Uterus (tissue), 4 donors: ENCODE measurements around the gene NUDT1. TPM values are rescaled to one million over a fixed set of nuclear protein-coding genes. Genes with fewer than 3 reads are reported as not detected.

ENCODE experiments used
- DNase-seq, 2 donors: peaks; one replicate each; pipeline ENCODE4 v3.0.0-alpha.2; 2019 to 2020
- H3K27ac ChIP-seq, 2 donors: fragments of 200-600 bp; sonication (generic); 1 replicate in 1 of 2; 2 replicates in 1 of 2; pipeline ENCODE4 v1.5.1; 2016 to 2018
- H3K27me3 ChIP-seq, 2 donors: fragments of 200-600 bp; sonication (generic); one replicate each; pipeline ENCODE4 v1.5.1; 2018 to 2019; ENCODE audit warnings: control low read depth in 1 of 2
- H3K36me3 ChIP-seq, 2 donors: fragments of 200-600 bp; sonication (generic); one replicate each; pipeline ENCODE4 v1.5.1; 2019; ENCODE audit warnings: control low read depth in 1 of 2
- H3K4me1 ChIP-seq, 2 donors: fragments of 200-600 bp; sonication (generic); one replicate each; pipeline ENCODE4 v1.5.1; 2018 to 2019; ENCODE audit warnings: control low read depth in 1 of 2
- H3K4me3 ChIP-seq, 2 donors: fragments of 200-600 bp; sonication (generic); 1 replicate in 1 of 2; 2 replicates in 1 of 2; pipeline ENCODE4 v1.5.1; 2018 to 2019; ENCODE audit warnings: mild to moderate bottlenecking in 1 of 2
- H3K9me3 ChIP-seq, 2 donors: fragments of 200-600 bp; sonication (generic); one replicate each; pipeline ENCODE4 v1.5.1; 2019; ENCODE audit warnings: control low read depth in 1 of 2
- POLR2A ChIP-seq, 2 donors: fragments of 450-650 bp; IDR thresholded peaks; one replicate each; pipeline ENCODE4 v1.6.1; 2016; ENCODE audit warnings: antibody characterized with exemption in 2 of 2, mild to moderate bottlenecking in 1 of 2, moderate library complexity in 1 of 2
- intact Hi-C: fragments of 100-400 bp; cut with DNase I; formaldehyde crosslinking; loops from one replicate; pipeline ENCODE4 v1.15.1; 2023; ENCODE audit warnings: low total_unique reads
- total RNA-seq, 4 donors: library from RNA; depleted of rRNA in 3 of 4; stranded (reverse); fragments of >200 nt in 3 of 4; gene quantifications; one replicate each; pipeline versions ENCODE4 v1.1.0 to v1.2.4, GENCODE V29; 2014 to 2023
- TF ChIP-seq, protein P1 (sequence below), 4 experiments: fragments of 200-600 bp in 2 of 4; fragments of 450-650 bp in 2 of 4; sonication (generic) in 2 of 4; IDR thresholded peaks; one replicate each; pipeline ENCODE4 v1.5.1; 2016 to 2019; ENCODE audit warnings: antibody characterized with exemption in 4 of 4, mild to moderate bottlenecking in 2 of 4, moderate library complexity in 1 of 4
- donor health status: DM: yes; HTN: yes; CAD: no.

The NUDT1 gene
- total RNA-seq, 4 donors from 2014 or later = 2.4 to 13.1 (median 7.6) TPM; not detected in 1

DNA sequence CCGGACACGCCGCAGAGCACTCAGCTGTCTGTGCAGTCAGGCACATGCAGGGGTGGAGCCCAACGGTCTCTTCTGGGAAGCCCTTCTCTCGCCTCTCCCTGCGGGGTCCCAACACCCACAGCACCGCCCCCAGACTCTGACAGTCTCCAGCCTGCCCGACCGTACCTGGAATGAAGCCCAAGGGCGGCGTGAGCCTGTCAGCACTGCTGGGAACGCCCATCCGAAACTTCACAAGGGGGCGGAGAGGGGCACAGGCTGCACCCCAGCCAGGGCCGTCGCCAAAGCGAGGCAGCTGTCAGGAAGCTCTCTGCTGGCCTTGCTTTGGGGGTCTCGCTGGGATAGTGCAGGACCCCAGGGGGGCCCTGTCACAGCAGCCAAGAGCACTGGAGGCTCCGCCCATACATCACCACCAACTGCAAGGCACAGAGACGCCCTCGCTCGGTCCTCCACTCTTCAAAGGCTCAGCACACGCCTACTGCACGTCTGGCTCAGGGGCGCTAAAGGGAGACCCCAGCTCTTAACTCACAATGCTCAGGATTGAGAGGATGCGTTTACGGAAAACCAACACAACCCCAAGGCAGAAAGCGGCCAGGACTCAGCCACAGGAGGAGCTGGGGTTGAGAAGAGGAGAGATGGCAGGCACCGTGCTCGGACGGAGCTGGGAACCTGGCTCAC lies 40.2 kb upstream of the NUDT1 start:
- H3K36me3 ChIP-seq = no peaks in the 10 kb centered on the region
- peaks cover 0 to 4% of the 10 kb centered on the region in 2 donors for H3K4me1 ChIP-seq
- intact Hi-C loops = no loop called here
- H3K9me3 ChIP-seq = no peaks in the 10 kb centered on the region
- no peaks in the 10 kb centered on the region for H3K27me3 ChIP-seq
- peak in 1 of 2 donors; percentile 46 for DNase-seq
- no peak overlapping the region for H3K4me3 ChIP-seq
- H3K27ac ChIP-seq = no peak overlapping the region
- no peak for TF ChIP-seq POLR2A (IDR thresholded peaks at IDR 0.05)
- TF ChIP-seq, protein P1, sequence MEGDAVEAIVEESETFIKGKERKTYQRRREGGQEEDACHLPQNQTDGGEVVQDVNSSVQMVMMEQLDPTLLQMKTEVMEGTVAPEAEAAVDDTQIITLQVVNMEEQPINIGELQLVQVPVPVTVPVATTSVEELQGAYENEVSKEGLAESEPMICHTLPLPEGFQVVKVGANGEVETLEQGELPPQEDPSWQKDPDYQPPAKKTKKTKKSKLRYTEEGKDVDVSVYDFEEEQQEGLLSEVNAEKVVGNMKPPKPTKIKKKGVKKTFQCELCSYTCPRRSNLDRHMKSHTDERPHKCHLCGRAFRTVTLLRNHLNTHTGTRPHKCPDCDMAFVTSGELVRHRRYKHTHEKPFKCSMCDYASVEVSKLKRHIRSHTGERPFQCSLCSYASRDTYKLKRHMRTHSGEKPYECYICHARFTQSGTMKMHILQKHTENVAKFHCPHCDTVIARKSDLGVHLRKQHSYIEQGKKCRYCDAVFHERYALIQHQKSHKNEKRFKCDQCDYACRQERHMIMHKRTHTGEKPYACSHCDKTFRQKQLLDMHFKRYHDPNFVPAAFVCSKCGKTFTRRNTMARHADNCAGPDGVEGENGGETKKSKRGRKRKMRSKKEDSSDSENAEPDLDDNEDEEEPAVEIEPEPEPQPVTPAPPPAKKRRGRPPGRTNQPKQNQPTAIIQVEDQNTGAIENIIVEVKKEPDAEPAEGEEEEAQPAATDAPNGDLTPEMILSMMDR (IDR thresholded peaks at IDR 0.05) = no peak

DNA sequence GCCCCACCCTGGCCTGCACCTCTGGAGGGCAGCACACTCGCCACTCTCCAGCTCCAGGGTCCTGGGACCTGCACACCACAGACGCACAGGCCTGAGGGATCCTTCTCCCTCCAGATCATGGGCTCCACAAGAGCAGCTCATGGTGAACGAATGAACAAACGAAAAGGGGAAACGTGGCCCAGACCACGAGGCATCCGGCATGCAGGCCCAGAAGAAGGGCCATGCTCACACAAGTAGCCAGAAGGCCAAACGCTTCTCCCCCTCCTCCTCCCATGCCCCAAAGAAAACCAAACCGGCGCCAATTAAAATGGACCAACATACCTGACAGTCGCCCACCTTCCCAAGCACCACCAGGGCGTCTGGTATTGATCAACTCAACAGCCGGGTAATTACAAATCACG lies 39.7 kb upstream of the NUDT1 start:
- Histone ChIP-seq H3K9me3 (no peaks in the 10 kb centered on the region), H3K4me3 (no peak overlapping the region), H3K36me3 (no peaks in the 10 kb centered on the region), H3K4me1 (peaks cover 0 to 4% of the 10 kb centered on the region in 2 donors), H3K27ac (no peak overlapping the region), H3K27me3 (no peaks in the 10 kb centered on the region)
- intact Hi-C loops = no loop called here
- DNase-seq = no peak
- TF ChIP-seq, protein P1 (IDR thresholded peaks at IDR 0.05) = no peak
- TF ChIP-seq POLR2A (IDR thresholded peaks at IDR 0.05) = no peak

DNA sequence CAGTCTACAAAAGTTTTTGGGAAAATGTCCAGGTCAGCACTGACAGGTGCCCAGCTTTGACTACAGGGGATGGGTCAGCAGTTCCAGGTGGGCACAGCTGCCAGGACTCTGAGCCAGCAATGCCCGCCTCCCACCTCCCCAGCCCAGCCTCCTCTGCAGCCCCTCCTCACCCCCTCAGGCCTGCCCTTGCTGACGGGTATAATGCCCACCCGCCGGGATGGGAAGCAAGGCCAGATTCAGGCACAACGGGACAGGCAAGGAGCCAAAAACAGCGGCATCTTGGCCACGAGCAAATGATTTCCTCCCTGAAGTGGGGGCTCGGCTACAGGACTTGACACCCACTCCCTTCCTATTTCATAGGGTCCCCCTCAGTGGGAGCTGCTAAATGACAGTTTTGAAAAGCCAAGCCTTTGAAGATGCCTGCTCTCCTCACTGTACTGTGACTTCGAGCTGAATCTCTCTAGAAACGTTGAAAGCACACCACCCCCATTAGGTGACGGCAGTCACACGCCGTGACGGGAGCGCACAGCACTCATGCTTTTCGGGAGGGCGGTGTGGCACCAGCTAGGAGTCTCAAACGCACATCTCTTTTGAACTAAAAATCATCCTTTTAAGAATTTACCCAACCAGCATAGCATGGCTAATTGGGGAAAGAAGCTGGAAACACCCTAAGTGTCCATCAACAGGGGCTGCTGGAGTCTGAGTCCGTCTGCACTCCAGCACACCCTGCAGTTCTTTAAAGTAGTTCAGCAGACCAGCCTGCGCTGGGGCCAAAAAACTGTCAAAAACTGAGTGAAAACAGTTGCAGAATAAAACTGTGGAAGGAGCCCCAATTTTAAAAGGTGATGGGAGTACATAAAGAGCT lies 38.9 kb upstream of the NUDT1 start:
- H3K27me3 ChIP-seq = no peaks in the 10 kb centered on the region
- peak overlapping the region in 1 of 2 donors; percentile 7 for H3K27ac ChIP-seq
- TF ChIP-seq, protein P1 (IDR thresholded peaks at IDR 0.05) = peak in 2 of 4 experiments; percentile 8 to 11
- no peak for TF ChIP-seq POLR2A (IDR thresholded peaks at IDR 0.05)
- DNase-seq = peak; percentile 63 to 71
- no peaks in the 10 kb centered on the region for H3K36me3 ChIP-seq
- H3K9me3 ChIP-seq = no peaks in the 10 kb centered on the region
- peaks cover 0 to 4% of the 10 kb centered on the region in 2 donors for H3K4me1 ChIP-seq
- H3K4me3 ChIP-seq = no peak overlapping the region
- intact Hi-C loops = no loop called here

DNA sequence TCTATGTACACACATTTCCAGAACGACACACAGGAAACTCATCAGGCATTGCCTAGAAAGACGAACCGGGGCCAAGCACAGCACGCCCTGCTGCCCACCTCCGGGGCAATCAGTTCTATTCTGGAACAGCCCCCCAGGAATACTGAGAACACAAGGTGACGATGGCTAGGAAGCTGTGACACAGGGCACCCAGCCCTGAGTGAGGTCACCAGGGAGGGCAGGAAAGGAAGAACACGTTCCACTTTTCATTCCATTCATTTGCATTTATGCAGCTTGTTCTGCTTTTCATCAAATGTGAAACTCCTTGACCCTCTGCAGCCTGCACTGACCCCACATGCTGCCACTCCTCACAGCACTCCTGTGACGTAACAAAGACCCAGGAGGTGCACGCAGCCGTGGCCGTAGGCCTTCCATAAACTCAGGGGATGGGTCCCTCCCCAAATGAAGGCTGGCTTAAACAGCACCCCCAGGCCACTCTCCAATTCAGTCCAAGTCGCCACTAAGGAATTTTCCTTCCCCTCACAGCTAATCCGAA lies 38.2 kb upstream of the NUDT1 start:
- no peaks in the 10 kb centered on the region for H3K9me3 ChIP-seq
- TF ChIP-seq POLR2A (IDR thresholded peaks at IDR 0.05) = no peak
- TF ChIP-seq, protein P1 (IDR thresholded peaks at IDR 0.05) = no peak
- H3K4me1 ChIP-seq = peaks cover 0 to 4% of the 10 kb centered on the region in 2 donors
- H3K27me3 ChIP-seq = no peaks in the 10 kb centered on the region
- no peaks in the 10 kb centered on the region for H3K36me3 ChIP-seq
- H3K27ac ChIP-seq = peak overlapping the region in 1 of 2 donors; percentile 58
- peak in 1 of 2 donors; percentile 47 for DNase-seq
- no peak overlapping the region for H3K4me3 ChIP-seq
- intact Hi-C loops = no loop called here
